HG03432 (cell line): ENCODE measurements around the gene OR4A5.
"Not testable (repeated sequence)": the region's sequence is repeated elsewhere in the genome, so short reads cannot be mapped to it uniquely, and the experiment has no call there.

Experiments used
- ATAC-seq: cut with Tn5 transposase; IDR thresholded peaks from one replicate; pipeline ENCODE4 v1.9.1; 2021; ENCODE audit warnings: mild to moderate bottlenecking, moderate library complexity; ENCODE audit not compliant: unreplicated experiment

Gene OR4A5

DNA sequence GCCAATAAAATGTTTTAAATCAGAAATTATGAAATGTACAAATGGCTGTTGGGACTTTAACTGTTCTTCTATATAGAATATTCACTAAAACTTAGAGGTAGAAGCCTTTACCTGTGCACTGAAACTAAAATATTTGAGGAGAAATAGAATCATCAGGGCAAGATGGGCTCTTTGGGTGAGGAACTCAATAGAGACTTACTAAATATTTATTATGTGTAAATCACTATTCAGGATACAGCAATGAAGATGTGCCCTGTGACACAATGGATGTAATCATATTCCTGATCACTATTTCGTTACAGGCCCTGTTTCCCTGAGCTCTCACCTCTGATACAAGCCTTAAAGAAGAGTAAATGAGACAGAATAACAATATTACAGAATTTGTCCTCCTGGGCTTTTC, at the start of gene OR4A5:
OR4A5 (plus strand) TSS at position 301 of the 400 bp plus-strand sequence; CDS start at position 354, 53 bp downstream.
- not testable (repeated sequence) for ATAC-seq

DNA sequence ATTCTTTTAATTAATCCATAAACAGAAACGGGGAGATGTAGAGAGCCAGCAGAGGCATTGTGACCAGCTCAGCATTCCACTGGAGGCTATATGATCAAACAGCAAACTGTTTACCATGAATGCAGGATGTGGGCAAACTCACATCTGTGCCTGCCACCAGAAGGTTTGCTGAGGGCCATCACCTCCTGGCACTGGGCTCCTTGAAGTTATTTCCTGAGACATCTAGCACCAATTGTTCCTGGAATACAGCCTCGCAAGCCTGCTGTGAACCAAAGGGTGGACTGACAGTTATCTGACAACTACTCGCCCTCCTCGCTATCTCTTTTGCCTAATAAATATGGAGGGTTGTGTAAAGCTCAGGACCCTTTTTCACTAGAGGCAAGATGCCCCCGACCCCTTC, 13.5 kb downstream of the OR4A5 start:
- not testable (repeated sequence) for ATAC-seq
